GM12878 (cell line): ENCODE measurements around the gene P4HTM.

Experiments
- ASH2L ChIP-seq: fragments of 300-600, 200-600 bp; sonication (generic); IDR thresholded peaks from 2 replicates; pipeline ENCODE4 v1.6.1; 2017; ENCODE audit warnings: low read depth, mild to moderate bottlenecking, borderline replicate concordance
- CEBPZ ChIP-seq: fragments of 150-350 bp; IDR thresholded peaks from 2 replicates; pipeline ENCODE4 v1.6.1; 2016; ENCODE audit warnings: low read depth, low read length
- CREM ChIP-seq: IDR thresholded peaks from 2 replicates; pipeline ENCODE4 v1.6.1; 2014; ENCODE audit warnings: antibody characterized with exemption, low read depth
- CTCF ChIP-seq, 3 experiments: IDR thresholded peaks in 2 of 3; conservative IDR thresholded peaks in 1 of 3; 2 replicates each; pipeline ENCODE4 v1.5.1; 2011; ENCODE audit warnings: low read depth in 3 of 3, low read length in 3 of 3, mild to moderate bottlenecking in 3 of 3, control low read depth in 2 of 3, moderate library complexity in 2 of 3, inconsistent platforms in 1 of 3, mixed read lengths in 1 of 3; ENCODE audit not compliant: control insufficient read depth in 2 of 3, insufficient read depth in 1 of 3; ENCODE audit errors: extremely low read depth in 1 of 3
- EGR1 ChIP-seq, 2 experiments: IDR thresholded peaks; 1 replicate in 1 of 2; 2 replicates in 1 of 2; pipeline ENCODE4 v1.6.1; 2011 to 2012; ENCODE audit warnings: low read depth in 2 of 2, low read length in 2 of 2, borderline replicate concordance in 1 of 2, mild to moderate bottlenecking in 1 of 2, moderate library complexity in 1 of 2
- ELK1 ChIP-seq: IDR thresholded peaks from 2 replicates; pipeline ENCODE4 v1.6.1; 2012; ENCODE audit warnings: low read depth, low read length, improper control_type of control experiment
- EP300 ChIP-seq, 2 experiments: fragments of 150-350 bp in 1 of 2; IDR thresholded peaks; 2 replicates each; pipeline ENCODE4 v1.6.1; 2011 to 2012; ENCODE audit warnings: low read depth in 2 of 2, low read length in 2 of 2, borderline replicate concordance in 1 of 2, improper control_type of control experiment in 1 of 2, inconsistent platforms in 1 of 2; ENCODE audit not compliant: control insufficient read depth in 1 of 2
- ETV6 ChIP-seq, 2 experiments: fragments of 450-650 bp in 1 of 2; IDR thresholded peaks in 1 of 2; conservative IDR thresholded peaks in 1 of 2; 2 replicates each; pipeline ENCODE4 v1.6.1; 2014; ENCODE audit warnings: antibody characterized with exemption in 1 of 2, borderline replicate concordance in 1 of 2, low read depth in 1 of 2, mild to moderate bottlenecking in 1 of 2, moderate library complexity in 1 of 2
- JUNB ChIP-seq: IDR thresholded peaks from 2 replicates; pipeline ENCODE4 v1.6.1; 2016; ENCODE audit warnings: antibody characterized with exemption, mild to moderate bottlenecking
- NFIC ChIP-seq: IDR thresholded peaks from 2 replicates; pipeline ENCODE4 v1.6.1; 2012; ENCODE audit warnings: low read depth, mild to moderate bottlenecking, inconsistent platforms, low read length, moderate library complexity
- POLR2A ChIP-seq: IDR thresholded peaks from 2 replicates; pipeline ENCODE4 v1.6.1; 2011; ENCODE audit warnings: low read depth, mild to moderate bottlenecking, low read length
- RB1 ChIP-seq: fragments of 450-650 bp; formaldehyde crosslinking; IDR thresholded peaks from 2 replicates; pipeline ENCODE4 v1.6.1; 2017; ENCODE audit warnings: mild to moderate bottlenecking, borderline replicate concordance

- TF ChIP-seq CEBPZ: no peak
- no peak for TF ChIP-seq ETV6 (conservative IDR thresholded peaks at IDR 0.05 in 1 of 2, IDR thresholded peaks at IDR 0.05 in 1 of 2; ENCODE audit: borderline replicate concordance in 1 of 2, low read depth in 1 of 2)
- no peak for TF ChIP-seq CTCF (IDR thresholded peaks at IDR 0.05 in 2 of 3, conservative IDR thresholded peaks at IDR 0.05 in 1 of 3; ENCODE audit: control insufficient read depth in 2 of 3, extremely low read depth in 1 of 3, insufficient read depth in 1 of 3, low read depth in 3 of 3, low read length in 3 of 3)
- no peak for TF ChIP-seq POLR2A
- no peak for TF ChIP-seq ELK1
- no peak for TF ChIP-seq NFIC
- TF ChIP-seq EGR1 (IDR thresholded peaks at IDR 0.05; ENCODE audit: borderline replicate concordance in 1 of 2, low read depth in 2 of 2, low read length in 2 of 2): no peak
- TF ChIP-seq CREM: no peak
- TF ChIP-seq EP300 (IDR thresholded peaks at IDR 0.05; ENCODE audit: borderline replicate concordance in 1 of 2, control insufficient read depth in 1 of 2, low read depth in 2 of 2, low read length in 2 of 2): no peak
- no peak for TF ChIP-seq RB1
- TF ChIP-seq JUNB: no peak
- TF ChIP-seq ASH2L: no peak
Observed at GRCh38 chr3:49029563-49029884, 39.5 kb downstream of the P4HTM start.
